Dermis microvascular lymphatic vessel endothelial cell (primary cell): Measurements from ENCODE around the gene KRT77. TPM values are rescaled to one million over a fixed set of nuclear protein-coding genes. Genes with fewer than 3 reads are reported as not detected.

Experiments
- DNase-seq, 2 donors: peaks; one replicate each; pipeline versions ENCODE4 v3.0.0 to v3.0.0-alpha.2; 2010; ENCODE audit warnings: low read depth in 2 of 2
- total RNA-seq: library from RNA; depleted of rRNA; stranded (reverse); fragments of >200 nt; gene quantifications from 2 replicates; pipeline ENCODE4 v1.2.1, GENCODE V29; 2014

Gene KRT77
- total RNA-seq, 1 donor from 2014 or later = not detected

- DNase-seq = no peak
These were observed 46.7 kb downstream of the KRT77 start for GRCh38 chr12:52656616-52657015.

GRCh38 chr12:52655720-52656124 lies 47.6 kb downstream of the KRT77 start:
- peak; percentile 4 to 17 for DNase-seq

- DNase-seq = no peak
These were observed 48.1 kb downstream of the KRT77 start for GRCh38 chr12:52655251-52655650.

GRCh38 chr12:52651726-52652261 lies 51.5 kb downstream of the KRT77 start, which contains the start of gene KRT2:
KRT2 (minus strand) TSS chr12:52652211; CDS start chr12:52652142, 69 bp downstream.
- DNase-seq = no peak

- DNase-seq = peak in 1 of 2 donors; percentile 14
These were observed 52.7 kb downstream of the KRT77 start for GRCh38 chr12:52650520-52651081.

GRCh38 chr12:52649066-52649465 lies 54.3 kb downstream of the KRT77 start:
- no peak for DNase-seq

GRCh38 chr12:52648012-52648550 lies 55.2 kb downstream of the KRT77 start:
- DNase-seq = no peak

- DNase-seq = no peak
These were observed 55.7 kb downstream of the KRT77 start for GRCh38 chr12:52647601-52648000.

- no peak for DNase-seq
These were observed 56.7 kb downstream of the KRT77 start for GRCh38 chr12:52646613-52647012.

GRCh38 chr12:52645982-52646381 lies 57.3 kb downstream of the KRT77 start:
- DNase-seq = no peak

GRCh38 chr12:52645120-52645761 lies 58.1 kb downstream of the KRT77 start:
- DNase-seq = no peak

- DNase-seq = no peak
These were observed 59.3 kb downstream of the KRT77 start for GRCh38 chr12:52644078-52644415.

- DNase-seq = no peak
These were observed 59.9 kb downstream of the KRT77 start for GRCh38 chr12:52643233-52644077.

- DNase-seq = no peak
These were observed 61.9 kb downstream of the KRT77 start for GRCh38 chr12:52641468-52641867.

Other genes with a start within 250 kb of the KRT77 start
- gene KRT6C, start 229.7 kb downstream of the KRT77 start, total RNA-seq = not detected in 2 replicates
- gene KRT6A, start 210.3 kb downstream of the KRT77 start, total RNA-seq = 0.13 TPM in 1 of 2 replicates, not detected in the other
- gene KRT5, start 183.1 kb downstream of the KRT77 start, total RNA-seq = under 0.01 and 0.13 TPM in 2 replicates
- gene KRT71, start 150.4 kb downstream of the KRT77 start, total RNA-seq = not detected in 2 replicates
- gene KRT74, start 129.7 kb downstream of the KRT77 start, total RNA-seq = not detected in 2 replicates
- not detected in 2 replicates for gene KRT72, start 102.1 kb downstream of the KRT77 start, total RNA-seq
- not detected in 2 replicates for gene KRT73, start 85.0 kb downstream of the KRT77 start, total RNA-seq
- gene KRT2, start 51.3 kb downstream of the KRT77 start, total RNA-seq = not detected in 2 replicates
- not detected in 2 replicates for gene KRT1, start 23.1 kb downstream of the KRT77 start, total RNA-seq
- gene KRT76, start 73.8 kb upstream of the KRT77 start, total RNA-seq = not detected in 2 replicates
- not detected in 2 replicates for gene KRT3, start 92.6 kb upstream of the KRT77 start, total RNA-seq
- not detected in 2 replicates for gene KRT4, start 110.6 kb upstream of the KRT77 start, total RNA-seq
- not detected in 2 replicates for gene KRT79, start 130.8 kb upstream of the KRT77 start, total RNA-seq
- not detected in 2 replicates for gene KRT78, start 145.5 kb upstream of the KRT77 start, total RNA-seq
- 8.7 and 10.4 TPM in 2 replicates for gene KRT8, start 201.6 kb upstream of the KRT77 start, total RNA-seq
- gene KRT18, start 245.6 kb upstream of the KRT77 start, total RNA-seq = 167 and 191 TPM in 2 replicates